LNCAP (cell line): ENCODE results near the gene VDR.

Source experiments
- TF ChIP-seq, protein P1 (sequence below): fragments of 450-650 bp; IDR thresholded peaks from 2 replicates; pipeline ENCODE4 v1.5.1; 2017; ENCODE audit warnings: mild to moderate bottlenecking

VDR gene

DNA sequence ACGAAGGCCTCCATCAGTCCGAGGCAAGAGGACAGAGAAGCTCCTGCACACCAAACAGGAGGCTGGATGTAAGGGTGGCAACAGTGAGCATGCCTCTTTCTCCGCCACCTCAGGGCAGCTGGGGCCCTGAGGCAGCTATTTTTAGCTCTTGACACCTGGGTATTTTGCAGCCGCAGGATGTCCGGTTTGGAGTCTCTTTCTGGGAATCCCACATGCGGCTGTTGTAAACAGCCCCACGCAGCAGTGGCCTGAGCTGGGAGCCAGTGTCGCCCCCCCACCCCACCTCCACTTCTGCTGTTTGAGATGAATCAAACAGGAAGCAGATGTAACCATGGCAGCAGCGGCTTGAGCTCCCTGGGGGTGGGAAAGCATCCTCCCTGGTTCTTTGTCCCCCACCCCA is 96.7 kb downstream of the VDR start:
- TF ChIP-seq, protein P1, sequence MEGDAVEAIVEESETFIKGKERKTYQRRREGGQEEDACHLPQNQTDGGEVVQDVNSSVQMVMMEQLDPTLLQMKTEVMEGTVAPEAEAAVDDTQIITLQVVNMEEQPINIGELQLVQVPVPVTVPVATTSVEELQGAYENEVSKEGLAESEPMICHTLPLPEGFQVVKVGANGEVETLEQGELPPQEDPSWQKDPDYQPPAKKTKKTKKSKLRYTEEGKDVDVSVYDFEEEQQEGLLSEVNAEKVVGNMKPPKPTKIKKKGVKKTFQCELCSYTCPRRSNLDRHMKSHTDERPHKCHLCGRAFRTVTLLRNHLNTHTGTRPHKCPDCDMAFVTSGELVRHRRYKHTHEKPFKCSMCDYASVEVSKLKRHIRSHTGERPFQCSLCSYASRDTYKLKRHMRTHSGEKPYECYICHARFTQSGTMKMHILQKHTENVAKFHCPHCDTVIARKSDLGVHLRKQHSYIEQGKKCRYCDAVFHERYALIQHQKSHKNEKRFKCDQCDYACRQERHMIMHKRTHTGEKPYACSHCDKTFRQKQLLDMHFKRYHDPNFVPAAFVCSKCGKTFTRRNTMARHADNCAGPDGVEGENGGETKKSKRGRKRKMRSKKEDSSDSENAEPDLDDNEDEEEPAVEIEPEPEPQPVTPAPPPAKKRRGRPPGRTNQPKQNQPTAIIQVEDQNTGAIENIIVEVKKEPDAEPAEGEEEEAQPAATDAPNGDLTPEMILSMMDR: no peak

DNA sequence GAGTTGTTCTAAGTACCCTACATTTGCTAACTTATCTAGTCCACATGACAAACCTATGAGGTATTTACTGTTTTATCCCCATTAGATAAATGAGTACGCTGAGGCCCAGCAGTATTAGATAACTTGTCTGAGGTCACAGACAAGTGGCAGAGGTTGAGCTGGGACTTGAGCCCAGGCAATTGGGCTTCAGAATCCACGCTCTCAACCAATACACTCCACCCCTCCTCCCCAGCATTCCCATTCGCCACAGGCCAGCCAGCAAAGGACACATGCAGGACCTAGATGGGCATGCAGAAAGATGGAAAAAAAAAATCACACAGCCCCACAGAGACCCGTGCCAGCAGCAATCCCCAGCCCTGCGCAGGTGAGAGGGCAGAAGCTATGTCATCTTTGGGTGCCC is 97.5 kb downstream of the VDR start:
- TF ChIP-seq, protein P1: no peak

DNA sequence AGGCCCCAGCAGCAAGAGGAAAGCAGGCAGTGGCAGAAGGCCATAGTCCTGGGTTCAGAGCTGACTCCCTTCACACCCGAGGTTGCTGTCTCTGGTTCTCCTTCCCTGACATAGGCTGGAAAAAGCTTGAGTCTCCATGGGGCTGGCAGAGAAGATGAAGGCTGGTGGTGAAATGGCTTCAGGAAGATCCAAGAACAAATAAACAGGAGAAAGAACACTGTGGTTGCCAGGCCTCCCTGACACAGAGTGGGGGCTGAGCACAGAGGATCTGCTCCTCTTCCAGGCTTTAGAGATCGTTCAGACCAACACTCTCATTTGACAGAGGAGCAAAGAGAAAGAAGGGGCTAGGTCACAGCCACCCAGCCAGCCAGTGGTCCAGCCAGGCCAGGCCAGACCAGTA is 99.4 kb downstream of the VDR start:
- TF ChIP-seq, protein P1: no peak

DNA sequence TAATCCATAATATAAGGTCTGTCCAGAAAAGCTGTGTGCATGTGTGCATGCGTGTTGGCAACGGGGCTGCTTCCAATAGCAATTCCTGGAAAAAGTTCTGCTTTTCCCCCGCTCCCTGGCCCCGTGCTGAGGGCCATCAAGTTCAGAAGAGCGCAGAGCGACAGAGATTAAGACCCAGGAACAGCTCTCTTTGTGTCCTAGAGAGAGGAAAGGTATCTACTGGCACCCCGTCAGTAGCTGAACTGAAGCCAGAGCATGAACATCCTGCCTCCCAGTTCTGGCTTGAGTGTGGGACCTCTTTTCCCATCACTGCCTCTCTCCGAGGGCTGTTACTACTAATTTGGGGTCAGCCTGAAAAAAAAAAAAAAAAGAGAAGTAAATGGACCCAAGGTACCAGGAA is 100.6 kb downstream of the VDR start:
- TF ChIP-seq, protein P1: no peak

DNA sequence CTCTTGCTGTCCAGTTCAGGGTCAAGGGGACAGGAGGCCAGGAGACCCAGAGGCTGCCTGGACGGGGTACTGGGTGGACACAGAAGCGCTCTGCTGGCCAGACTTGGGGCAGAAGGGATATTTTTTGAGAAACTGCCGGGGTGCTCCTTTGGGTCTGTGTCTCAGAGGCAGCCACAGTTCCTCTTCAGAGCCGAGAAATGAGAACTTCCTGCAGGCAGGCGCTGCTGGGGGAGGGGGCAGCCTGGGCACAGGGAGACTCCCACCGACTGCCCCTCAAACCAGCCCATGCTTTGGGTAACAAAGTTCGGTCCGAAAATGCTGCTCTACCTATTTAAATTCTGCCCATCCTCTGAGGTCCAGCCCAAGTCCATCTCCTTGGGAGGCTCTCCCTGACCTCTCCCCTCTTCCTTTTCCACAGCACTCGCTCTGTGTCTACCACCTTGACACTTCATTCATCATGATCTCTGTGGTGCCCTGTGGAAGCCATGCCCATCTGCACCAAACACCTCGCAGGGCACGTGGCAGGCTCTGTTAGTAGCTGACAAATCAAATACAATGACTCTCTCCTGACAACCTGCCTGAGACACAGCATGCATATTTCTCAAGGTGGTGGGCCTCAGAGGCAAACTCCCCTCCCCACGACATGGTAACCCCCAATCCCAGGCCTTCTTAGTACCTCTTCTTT is 101.5 kb downstream of the VDR start:
- TF ChIP-seq, protein P1: no peak

DNA sequence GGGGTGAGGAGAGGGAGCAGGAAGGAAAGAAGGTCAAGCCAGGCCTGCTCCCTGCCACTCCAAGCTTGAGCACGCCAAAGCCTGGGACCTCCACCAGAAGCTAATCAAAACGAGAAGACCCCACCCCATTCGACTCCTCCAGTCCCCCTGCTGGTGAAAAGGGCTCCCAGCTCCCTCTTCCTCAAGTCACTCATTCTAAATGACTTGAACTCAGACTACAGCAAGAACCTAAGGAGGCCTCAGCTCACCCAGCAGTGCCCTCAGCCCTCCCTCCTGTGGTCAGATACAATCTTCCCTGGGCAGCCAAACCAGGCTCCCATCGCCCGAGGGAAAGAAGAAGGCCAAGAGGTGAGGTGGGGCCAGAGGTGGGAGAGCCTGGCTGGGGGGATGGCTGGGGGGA is 102.5 kb downstream of the VDR start:
- TF ChIP-seq, protein P1: no peak

DNA sequence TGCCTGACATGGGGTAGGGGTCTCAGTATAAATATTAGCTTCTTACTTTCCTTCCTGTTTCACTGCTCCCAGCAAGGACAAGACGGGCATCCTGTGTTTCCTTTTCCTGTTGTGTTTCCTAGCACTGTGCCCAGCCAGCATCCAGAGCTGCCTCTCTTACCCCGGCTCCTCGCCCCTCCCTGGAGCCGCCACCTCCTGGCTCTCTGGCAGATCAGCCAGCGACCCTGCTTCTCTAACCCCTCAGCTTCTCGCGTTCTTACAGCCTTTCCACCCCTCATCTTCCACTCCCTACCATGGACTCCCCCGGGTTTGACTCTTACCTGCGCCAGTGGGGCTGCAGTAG is 102.9 kb downstream of the VDR start:
- TF ChIP-seq, protein P1: no peak
